ENCODE results near the gene GALNT9. TPM values are rescaled to one million over a fixed set of nuclear protein-coding genes. Genes with fewer than 3 reads are reported as not detected.

GALNT9 gene
- polyA plus RNA-seq, 2 of the 4 experiments (the other 2 are of a cell fraction), result 0.66 to 2.8 TPM

DNA sequence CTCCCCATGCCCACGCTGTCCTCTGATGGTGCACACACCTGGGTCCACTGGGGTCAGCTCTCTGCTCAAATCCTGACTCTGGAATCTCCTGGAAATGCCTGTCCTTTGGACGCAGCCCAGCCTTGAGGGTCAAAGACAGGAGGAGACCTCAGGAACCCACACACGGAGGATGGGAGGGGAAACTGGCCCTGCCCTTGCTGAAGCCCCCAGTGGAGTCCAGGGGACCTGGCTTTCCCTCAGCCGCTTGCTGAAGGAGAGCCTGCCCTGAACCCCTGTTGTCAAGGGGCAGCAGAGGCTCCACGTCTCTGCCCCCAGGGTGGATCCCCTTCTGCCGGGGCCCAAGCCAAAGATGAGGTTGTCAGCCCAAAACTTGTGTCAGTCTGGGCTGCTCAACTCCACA is 16.9 kb downstream of the GALNT9 start (continued):
- no peak for TF ChIP-seq RARB (CRISPR knock-in tag; IDR thresholded peaks at IDR 0.05)
- TF ChIP-seq TFCP2L1 (CRISPR knock-in tag; IDR thresholded peaks at IDR 0.05), result no peak
- TF ChIP-seq JUN (IDR thresholded peaks at IDR 0.05), result no peak
- no peak for TF ChIP-seq RNF2 (IDR thresholded peaks at IDR 0.05; ENCODE audit: borderline replicate concordance, low read depth)

DNA sequence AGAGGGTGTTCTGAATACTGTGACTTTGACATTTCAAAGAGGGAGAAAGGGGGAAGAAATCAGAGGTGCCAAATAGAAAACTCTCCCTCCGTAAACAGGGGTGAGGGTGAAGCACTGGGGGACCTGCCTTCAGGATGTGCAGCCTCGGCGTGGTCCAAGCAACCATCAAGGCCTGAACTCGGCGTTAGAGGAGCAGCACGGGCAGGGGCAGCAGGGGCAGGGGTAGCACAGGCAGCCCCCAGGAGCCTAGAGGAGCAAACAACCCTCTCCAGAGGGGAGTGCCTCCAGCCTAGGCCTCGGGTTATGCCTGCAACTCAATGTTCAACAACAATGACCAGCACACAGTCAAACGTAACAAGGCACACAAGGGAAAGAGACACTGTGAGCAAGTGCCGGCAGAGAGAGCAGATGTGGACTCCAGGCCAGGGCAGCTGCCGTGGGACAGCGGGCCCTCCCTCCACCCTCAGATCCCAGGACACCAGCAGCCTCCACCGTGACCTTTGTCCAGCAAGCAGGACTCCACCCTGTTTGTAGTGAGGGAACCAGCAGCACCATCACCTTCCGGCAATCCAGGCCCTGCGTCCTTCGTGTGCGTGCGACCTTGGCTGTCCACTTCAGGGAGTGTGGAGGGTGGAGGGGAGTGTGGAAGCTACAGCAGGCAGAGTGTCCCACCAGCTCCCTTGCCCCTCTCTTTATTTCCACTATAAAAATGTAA is 18.0 kb downstream of the GALNT9 start:
- FAIRE-seq, result no peak

GRCh38 chr12:132310181-132311040 is 19.0 kb downstream of the GALNT9 start:
- CTCF ChIA-PET, result no interaction called here

More for the DNA sequence above, 18.0 kb downstream of the GALNT9 start:
- TF ChIP-seq, protein P1, sequence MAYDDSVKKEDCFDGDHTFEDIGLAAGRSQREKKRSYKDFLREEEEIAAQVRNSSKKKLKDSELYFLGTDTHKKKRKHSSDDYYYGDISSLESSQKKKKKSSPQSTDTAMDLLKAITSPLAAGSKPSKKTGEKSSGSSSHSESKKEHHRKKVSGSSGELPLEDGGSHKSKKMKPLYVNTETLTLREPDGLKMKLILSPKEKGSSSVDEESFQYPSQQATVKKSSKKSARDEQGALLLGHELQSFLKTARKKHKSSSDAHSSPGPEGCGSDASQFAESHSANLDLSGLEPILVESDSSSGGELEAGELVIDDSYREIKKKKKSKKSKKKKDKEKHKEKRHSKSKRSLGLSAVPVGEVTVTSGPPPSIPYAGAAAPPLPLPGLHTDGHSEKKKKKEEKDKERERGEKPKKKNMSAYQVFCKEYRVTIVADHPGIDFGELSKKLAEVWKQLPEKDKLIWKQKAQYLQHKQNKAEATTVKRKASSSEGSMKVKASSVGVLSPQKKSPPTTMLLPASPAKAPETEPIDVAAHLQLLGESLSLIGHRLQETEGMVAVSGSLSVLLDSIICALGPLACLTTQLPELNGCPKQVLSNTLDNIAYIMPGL (CRISPR knock-in tag; IDR thresholded peaks at IDR 0.05; ENCODE audit: borderline replicate concordance), result no peak
- TF ChIP-seq FOSL2 (IDR thresholded peaks at IDR 0.05) (no peak), FOSL2 (CRISPR knock-in tag; IDR thresholded peaks at IDR 0.05) (no peak), KDM1A (IDR thresholded peaks at IDR 0.05; ENCODE audit: low read depth) (no peak)
- Histone ChIP-seq H3K4me2 (no peak overlapping the region), H3K27ac (no peak overlapping the region), H3K4me3 (no peak overlapping the region), H3K4me1 (no peaks in the 10 kb centered on the region), H3K9me3 (peaks cover 7% of the 10 kb centered on the region; the same call in 2 of the 3 replicates)
- CTCF ChIA-PET, result interaction anchor here (1.2 kb wide), 1 partner anchor 102 kb away, joined by 3 read pairs; no protein-coding TSS in a partner anchor
- DNase-seq (ENCODE audit: low read depth in 1 of 2, low spot score in 1 of 2) (peak in 1 of 2 experiments; percentile 26), ATAC-seq (no peak)
- POLR2A ChIA-PET, result no interaction called here
- 65% methylated on average over 17 of the region's 17 CpGs for WGBS (ENCODE audit: missing lambda C conversion rate)

More at GRCh38 chr12:132310181-132311040, 19.0 kb downstream of the GALNT9 start:
- H3K4me1 ChIP-seq, result no peaks in the 10 kb centered on the region
- no peak overlapping the region for H3K4me2 ChIP-seq
- peaks cover 7% of the 10 kb centered on the region; the same call in 2 of the 3 replicates for H3K9me3 ChIP-seq
- 77% methylated on average over 32 of the region's 33 CpGs for WGBS (ENCODE audit: missing lambda C conversion rate)
- ATAC-seq (no peak), FAIRE-seq (no peak), DNase-seq (ENCODE audit: low read depth in 1 of 2, low spot score in 1 of 2) (no peak)
- H3K27ac ChIP-seq, result no peak overlapping the region
- no peak overlapping the region for H3K4me3 ChIP-seq
- POLR2A ChIA-PET, result no interaction called here
- TF ChIP-seq ZSCAN20 (CRISPR knock-in tag; IDR thresholded peaks at IDR 0.05) (no peak), MAZ (IDR thresholded peaks at IDR 0.05; ENCODE audit: borderline replicate concordance, low read depth, low read length) (no peak), EHMT2 (IDR thresholded peaks at IDR 0.05; ENCODE audit: low read depth) (no peak), CBX2 (IDR thresholded peaks at IDR 0.05; ENCODE audit: borderline replicate concordance, low read depth) (no peak), RAD21 (conservative IDR thresholded peaks at IDR 0.05 in 1 of 2, IDR thresholded peaks at IDR 0.05 in 1 of 2) (no peak), PHF8 (IDR thresholded peaks at IDR 0.05; ENCODE audit: borderline replicate concordance, low read depth) (no peak), TFCP2L1 (CRISPR knock-in tag; IDR thresholded peaks at IDR 0.05) (no peak), BCL3 (IDR thresholded peaks at IDR 0.05) (no peak)
- TF ChIP-seq, protein P2, sequence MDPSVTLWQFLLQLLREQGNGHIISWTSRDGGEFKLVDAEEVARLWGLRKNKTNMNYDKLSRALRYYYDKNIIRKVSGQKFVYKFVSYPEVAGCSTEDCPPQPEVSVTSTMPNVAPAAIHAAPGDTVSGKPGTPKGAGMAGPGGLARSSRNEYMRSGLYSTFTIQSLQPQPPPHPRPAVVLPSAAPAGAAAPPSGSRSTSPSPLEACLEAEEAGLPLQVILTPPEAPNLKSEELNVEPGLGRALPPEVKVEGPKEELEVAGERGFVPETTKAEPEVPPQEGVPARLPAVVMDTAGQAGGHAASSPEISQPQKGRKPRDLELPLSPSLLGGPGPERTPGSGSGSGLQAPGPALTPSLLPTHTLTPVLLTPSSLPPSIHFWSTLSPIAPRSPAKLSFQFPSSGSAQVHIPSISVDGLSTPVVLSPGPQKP (IDR thresholded peaks at IDR 0.05; ENCODE audit: low read depth, low read length), result no peak

Data from A549 (cell line).